Smooth muscle cell (in vitro differentiated cells): ENCODE measurements around the gene TCAP. TPM values are rescaled to one million over a fixed set of nuclear protein-coding genes. Genes with fewer than 3 reads are reported as not detected.
A peak's percentile ranks its signal among the peaks of the same experiment; 100 is the strongest.

Experiments used
- DNase-seq: peaks from one replicate; lab custom pipeline; 2025; ENCODE audit not compliant: unreplicated experiment; lab: John Stamatoyannopoulos, UW
- H2AFZ ChIP-seq: fragments of 200-600 bp; sonication (generic); 2 replicates; pipeline ENCODE4 v1.6.0; 2016; ENCODE audit warnings: antibody characterized with exemption, low read depth, mild to moderate bottlenecking
- H3F3A ChIP-seq: fragments of 200-600 bp; sonication (generic); 2 replicates; pipeline ENCODE4 v1.6.0; 2017; ENCODE audit warnings: antibody characterized with exemption, low read depth
- H3K27ac ChIP-seq: fragments of 200-600 bp; sonication (generic); 2 replicates; pipeline ENCODE4 v1.5.1; 2016; ENCODE audit warnings: low read depth, mild to moderate bottlenecking
- H3K27me3 ChIP-seq: fragments of 200-600 bp; sonication (generic); 2 replicates; pipeline ENCODE4 v1.6.1; 2016; ENCODE audit warnings: low read depth, mild to moderate bottlenecking
- H3K36me3 ChIP-seq: fragments of 200-600 bp; sonication (generic); 2 replicates; pipeline ENCODE4 v1.5.1; 2016; ENCODE audit warnings: low read depth
- H3K4me1 ChIP-seq: fragments of 200-600 bp; sonication (generic); 2 replicates; pipeline ENCODE4 v1.5.1; 2016; ENCODE audit warnings: low read depth
- H3K4me2 ChIP-seq: fragments of 200-600 bp; sonication (generic); 2 replicates; pipeline ENCODE4 v1.6.0; 2016; ENCODE audit warnings: mild to moderate bottlenecking
- H3K4me3 ChIP-seq: fragments of 200-600 bp; sonication (generic); 2 replicates; pipeline ENCODE4 v1.5.1; 2016; ENCODE audit warnings: mild to moderate bottlenecking
- H3K79me2 ChIP-seq: fragments of 200-600 bp; sonication (generic); 2 replicates; pipeline ENCODE4 v1.6.0; 2016; ENCODE audit warnings: low read depth, mild to moderate bottlenecking
- H3K9ac ChIP-seq: fragments of 200-600 bp; sonication (generic); 2 replicates; pipeline ENCODE4 v1.6.0; 2016; ENCODE audit warnings: low read depth
- H3K9me3 ChIP-seq: fragments of 200-600 bp; sonication (generic); replicated peaks from 2 replicates; pipeline ENCODE4 v1.5.1; 2016; ENCODE audit warnings: low read depth
- H4K20me1 ChIP-seq: fragments of 200-600 bp; sonication (generic); 2 replicates; pipeline ENCODE4 v1.6.0; 2016; ENCODE audit warnings: low read depth
- WGBS: methylation state at CpG from one replicate; pipeline ENCODE4 v1.1.7; 2016; ENCODE audit warnings: low lambda C conversion rate; 5-methylcytosine and 5-hydroxymethylcytosine counted together
- polyA plus RNA-seq: library from polyadenylated mRNA; unstranded; fragments of >200 nt; fragmentation: Nextera tagmentation; extraction: Ambion mirVana; gene quantifications from 2 replicates; pipeline ENCODE4 v1.2.1, GENCODE V29; 2016
- total RNA-seq: library from RNA; depleted of rRNA; stranded (reverse); fragments of >200 nt; gene quantifications from 2 replicates; pipeline ENCODE4 v1.2.3, GENCODE V29; 2014
- TF ChIP-seq, protein P1 (sequence below): fragments of 200-600 bp; sonication (generic); IDR thresholded peaks from 2 replicates; pipeline ENCODE4 v1.5.1; 2017; ENCODE audit warnings: borderline replicate concordance, mild to moderate bottlenecking, antibody characterized with exemption; ENCODE audit not compliant: insufficient read depth, poor library complexity, severe bottlenecking

TCAP gene
- total and polyA plus RNA-seq, 2 experiments from 2014 or later = 0.41 TPM; not detected in 1

DNA sequence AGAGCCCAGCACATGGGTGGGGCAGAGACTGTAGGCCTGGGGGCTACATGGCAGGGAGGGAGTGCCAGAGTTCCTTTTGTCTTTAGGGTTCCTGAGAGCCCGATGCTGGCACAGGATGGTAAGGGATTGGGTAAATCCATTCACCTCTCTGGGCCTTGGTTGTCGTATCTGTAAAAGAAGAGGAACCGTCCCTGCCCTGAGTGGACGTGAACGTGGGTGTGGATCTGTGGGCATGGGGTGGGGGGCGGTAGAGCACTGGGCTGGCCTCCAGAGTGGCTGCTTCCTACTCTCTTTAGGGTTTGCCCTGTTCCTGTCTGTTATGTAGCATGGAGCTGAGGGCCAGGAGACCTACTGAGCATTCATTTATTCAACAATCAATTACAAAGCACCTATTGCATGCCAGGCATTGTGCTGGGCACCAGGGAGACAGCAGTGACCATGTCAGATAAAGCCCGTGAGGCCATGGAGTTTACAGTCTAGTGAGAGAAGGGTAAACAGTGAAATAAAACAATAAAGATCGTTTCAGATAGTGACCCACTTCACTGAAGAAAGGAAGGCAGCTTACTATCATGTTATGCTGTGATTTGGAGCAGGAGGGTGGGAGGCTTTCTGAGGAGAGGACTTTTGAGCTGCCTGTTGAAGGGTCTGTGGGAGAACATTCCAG is 13.1 kb upstream of the TCAP start:
- H3K27me3 ChIP-seq = no peaks in the 10 kb centered on the region
- H3K27ac ChIP-seq = peak overlapping the region; percentile 29
- no peaks in the 10 kb centered on the region for H3K9me3 ChIP-seq
- TF ChIP-seq, protein P1, sequence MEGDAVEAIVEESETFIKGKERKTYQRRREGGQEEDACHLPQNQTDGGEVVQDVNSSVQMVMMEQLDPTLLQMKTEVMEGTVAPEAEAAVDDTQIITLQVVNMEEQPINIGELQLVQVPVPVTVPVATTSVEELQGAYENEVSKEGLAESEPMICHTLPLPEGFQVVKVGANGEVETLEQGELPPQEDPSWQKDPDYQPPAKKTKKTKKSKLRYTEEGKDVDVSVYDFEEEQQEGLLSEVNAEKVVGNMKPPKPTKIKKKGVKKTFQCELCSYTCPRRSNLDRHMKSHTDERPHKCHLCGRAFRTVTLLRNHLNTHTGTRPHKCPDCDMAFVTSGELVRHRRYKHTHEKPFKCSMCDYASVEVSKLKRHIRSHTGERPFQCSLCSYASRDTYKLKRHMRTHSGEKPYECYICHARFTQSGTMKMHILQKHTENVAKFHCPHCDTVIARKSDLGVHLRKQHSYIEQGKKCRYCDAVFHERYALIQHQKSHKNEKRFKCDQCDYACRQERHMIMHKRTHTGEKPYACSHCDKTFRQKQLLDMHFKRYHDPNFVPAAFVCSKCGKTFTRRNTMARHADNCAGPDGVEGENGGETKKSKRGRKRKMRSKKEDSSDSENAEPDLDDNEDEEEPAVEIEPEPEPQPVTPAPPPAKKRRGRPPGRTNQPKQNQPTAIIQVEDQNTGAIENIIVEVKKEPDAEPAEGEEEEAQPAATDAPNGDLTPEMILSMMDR = no peak
- peaks cover 7% of the 10 kb centered on the region for H3K79me2 ChIP-seq
- H4K20me1 ChIP-seq = peaks cover 75% of the 10 kb centered on the region
- DNase-seq = no peak
- no peaks in the 10 kb centered on the region for H3K36me3 ChIP-seq
- no peaks in the 10 kb centered on the region for H3F3A ChIP-seq
- H3K4me3 ChIP-seq = no peak overlapping the region
- WGBS = 82% methylated on average over 8 of the region's 8 CpGs
- no peak overlapping the region for H2AFZ ChIP-seq
- H3K4me2 ChIP-seq = no peak overlapping the region
- peaks cover 20% of the 10 kb centered on the region for H3K4me1 ChIP-seq
- H3K9ac ChIP-seq = no peak overlapping the region

DNA sequence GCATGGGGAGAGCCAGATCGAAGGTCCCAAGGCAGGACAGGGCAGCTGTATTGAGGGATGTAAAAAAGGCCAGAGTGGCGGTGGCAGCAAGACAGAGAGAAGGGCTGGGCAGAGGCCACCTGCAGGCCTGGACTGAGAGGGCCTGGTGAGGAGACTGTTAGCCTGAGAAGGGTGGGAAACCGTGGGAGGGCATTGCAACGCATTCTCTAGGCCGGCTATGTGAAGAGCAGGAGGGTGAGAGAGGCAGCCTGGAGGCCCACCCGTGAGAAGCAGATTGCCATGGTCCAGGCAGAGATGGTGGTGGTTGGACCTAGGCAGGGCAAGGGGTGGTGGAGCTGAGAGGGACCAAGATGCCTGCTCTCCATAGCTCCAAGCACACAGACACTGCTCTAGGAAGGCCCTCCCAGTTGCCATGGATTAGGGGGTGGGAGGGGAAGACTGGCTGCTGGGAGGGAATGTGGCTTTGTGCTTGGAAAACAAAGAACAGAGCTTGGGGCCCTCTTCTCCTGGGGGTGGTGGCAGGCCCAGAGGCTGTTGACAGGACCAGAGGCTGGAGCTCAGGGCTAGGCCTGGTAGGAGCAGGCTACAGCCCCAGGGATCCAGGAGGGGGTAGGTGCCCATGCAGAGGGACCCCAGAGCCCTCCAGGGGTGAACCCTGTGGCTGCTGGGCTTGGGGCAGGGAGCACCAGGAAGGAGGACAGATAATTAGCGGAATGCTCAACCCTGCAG is 12.4 kb upstream of the TCAP start:
- Histone ChIP-seq H3K27me3 (no peaks in the 10 kb centered on the region), H3F3A (no peaks in the 10 kb centered on the region), H4K20me1 (peaks cover 68% of the 10 kb centered on the region), H3K36me3 (no peaks in the 10 kb centered on the region), H2AFZ (no peak overlapping the region), H3K79me2 (peaks cover 7% of the 10 kb centered on the region), H3K4me3 (no peak overlapping the region), H3K9me3 (no peaks in the 10 kb centered on the region), H3K9ac (no peak overlapping the region), H3K4me1 (peaks cover 20% of the 10 kb centered on the region), H3K27ac (peak overlapping the region; percentile 29), H3K4me2 (peak overlapping the region; percentile 16)
- 57% methylated on average over 7 of the region's 7 CpGs for WGBS
- no peak for DNase-seq
- TF ChIP-seq, protein P1 = no peak

DNA sequence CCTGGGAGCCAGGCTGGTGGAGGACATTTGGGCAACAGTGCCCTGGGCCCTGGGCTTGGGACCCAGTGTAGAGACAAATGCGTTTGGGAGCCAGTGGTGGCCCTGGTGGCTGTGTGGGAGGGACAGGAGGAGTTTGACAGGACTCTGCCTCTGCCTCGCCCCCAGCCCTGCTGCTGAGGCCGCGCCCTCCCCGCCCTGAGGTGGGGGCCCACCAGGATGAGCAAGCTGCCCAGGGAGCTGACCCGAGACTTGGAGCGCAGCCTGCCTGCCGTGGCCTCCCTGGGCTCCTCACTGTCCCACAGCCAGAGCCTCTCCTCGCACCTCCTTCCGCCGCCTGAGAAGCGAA is 11.9 kb upstream of the TCAP start:
- Histone ChIP-seq H4K20me1 (peaks cover 63% of the 10 kb centered on the region), H3K9ac (no peak overlapping the region), H2AFZ (no peak overlapping the region), H3K9me3 (no peaks in the 10 kb centered on the region), H3K4me1 (peaks cover 20% of the 10 kb centered on the region), H3K4me2 (no peak overlapping the region), H3K36me3 (no peaks in the 10 kb centered on the region), H3F3A (no peaks in the 10 kb centered on the region), H3K4me3 (no peak overlapping the region), H3K79me2 (peaks cover 7% of the 10 kb centered on the region), H3K27me3 (no peaks in the 10 kb centered on the region), H3K27ac (no peak overlapping the region)
- TF ChIP-seq, protein P1 = no peak
- WGBS = 81% methylated on average over 12 of the region's 12 CpGs
- no peak for DNase-seq
